HG02642 (cell line): Measurements from ENCODE around the gene SENP3.

Source experiments
- ATAC-seq: cut with Tn5 transposase; IDR thresholded peaks from one replicate; pipeline ENCODE4 v1.9.1; 2021; ENCODE audit warnings: mild to moderate bottlenecking; ENCODE audit not compliant: unreplicated experiment, poor library complexity

Gene SENP3

DNA sequence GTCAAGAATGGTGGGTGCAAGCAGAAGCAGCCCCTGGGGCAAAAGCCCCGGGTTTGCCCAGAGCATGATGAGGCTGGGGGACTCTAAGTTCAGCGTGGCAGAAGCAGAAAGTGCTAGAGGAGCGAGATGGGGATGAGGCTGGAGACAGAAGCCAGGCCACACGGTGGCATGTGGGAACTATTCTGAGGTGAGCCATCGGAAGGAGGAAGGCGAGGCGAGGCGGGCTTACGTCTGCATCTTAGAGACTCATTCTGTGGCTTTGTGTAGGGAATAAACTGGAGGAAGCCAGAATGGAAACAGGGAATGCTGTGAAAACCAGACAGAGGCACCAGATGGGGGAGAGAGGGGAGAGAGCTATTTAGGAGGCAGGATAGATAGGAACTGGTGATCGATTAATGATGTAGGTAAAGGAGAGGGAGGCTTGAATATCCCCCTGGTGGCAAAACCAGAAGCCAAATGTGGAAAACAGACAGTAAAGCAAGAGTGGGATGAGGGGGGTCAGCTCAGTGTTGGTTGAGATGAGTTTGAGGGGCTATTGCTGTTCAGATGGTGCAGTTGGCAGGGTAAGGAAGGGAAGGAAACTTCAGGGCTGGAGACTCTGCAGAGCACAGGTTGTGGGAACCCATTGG lies 6.3 kb upstream of the SENP3 start:
- ATAC-seq = no peak

DNA sequence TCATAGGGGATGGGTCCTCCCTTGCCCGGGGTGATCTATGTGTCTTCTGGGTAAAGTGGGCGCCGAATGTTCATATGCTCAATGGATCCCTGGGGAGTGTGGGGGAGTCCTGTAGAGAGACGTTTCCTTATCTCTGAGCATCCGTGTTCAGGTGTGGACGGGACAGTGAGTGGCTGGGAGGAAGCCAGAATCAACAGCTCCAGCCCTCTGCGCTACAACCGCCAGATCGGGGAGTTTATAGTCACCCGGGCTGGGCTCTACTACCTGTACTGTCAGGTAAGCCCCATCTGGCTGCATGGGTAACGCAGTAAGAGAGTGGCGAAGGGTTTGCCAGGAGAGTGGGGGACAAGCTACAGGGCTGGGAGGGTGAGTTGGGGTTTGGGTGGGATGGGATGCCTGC lies 5.1 kb upstream of the SENP3 start:
- ATAC-seq = no peak

DNA sequence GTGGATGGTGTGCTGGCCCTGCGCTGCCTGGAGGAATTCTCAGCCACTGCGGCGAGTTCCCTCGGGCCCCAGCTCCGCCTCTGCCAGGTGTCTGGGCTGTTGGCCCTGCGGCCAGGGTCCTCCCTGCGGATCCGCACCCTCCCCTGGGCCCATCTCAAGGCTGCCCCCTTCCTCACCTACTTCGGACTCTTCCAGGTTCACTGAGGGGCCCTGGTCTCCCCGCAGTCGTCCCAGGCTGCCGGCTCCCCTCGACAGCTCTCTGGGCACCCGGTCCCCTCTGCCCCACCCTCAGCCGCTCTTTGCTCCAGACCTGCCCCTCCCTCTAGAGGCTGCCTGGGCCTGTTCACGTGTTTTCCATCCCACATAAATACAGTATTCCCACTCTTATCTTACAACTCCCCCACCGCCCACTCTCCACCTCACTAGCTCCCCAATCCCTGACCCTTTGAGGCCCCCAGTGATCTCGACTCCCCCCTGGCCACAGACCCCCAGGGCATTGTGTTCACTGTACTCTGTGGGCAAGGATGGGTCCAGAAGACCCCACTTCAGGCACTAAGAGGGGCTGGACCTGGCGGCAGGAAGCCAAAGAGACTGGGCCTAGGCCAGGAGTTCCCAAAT lies 4.5 kb upstream of the SENP3 start:
- no peak for ATAC-seq

DNA sequence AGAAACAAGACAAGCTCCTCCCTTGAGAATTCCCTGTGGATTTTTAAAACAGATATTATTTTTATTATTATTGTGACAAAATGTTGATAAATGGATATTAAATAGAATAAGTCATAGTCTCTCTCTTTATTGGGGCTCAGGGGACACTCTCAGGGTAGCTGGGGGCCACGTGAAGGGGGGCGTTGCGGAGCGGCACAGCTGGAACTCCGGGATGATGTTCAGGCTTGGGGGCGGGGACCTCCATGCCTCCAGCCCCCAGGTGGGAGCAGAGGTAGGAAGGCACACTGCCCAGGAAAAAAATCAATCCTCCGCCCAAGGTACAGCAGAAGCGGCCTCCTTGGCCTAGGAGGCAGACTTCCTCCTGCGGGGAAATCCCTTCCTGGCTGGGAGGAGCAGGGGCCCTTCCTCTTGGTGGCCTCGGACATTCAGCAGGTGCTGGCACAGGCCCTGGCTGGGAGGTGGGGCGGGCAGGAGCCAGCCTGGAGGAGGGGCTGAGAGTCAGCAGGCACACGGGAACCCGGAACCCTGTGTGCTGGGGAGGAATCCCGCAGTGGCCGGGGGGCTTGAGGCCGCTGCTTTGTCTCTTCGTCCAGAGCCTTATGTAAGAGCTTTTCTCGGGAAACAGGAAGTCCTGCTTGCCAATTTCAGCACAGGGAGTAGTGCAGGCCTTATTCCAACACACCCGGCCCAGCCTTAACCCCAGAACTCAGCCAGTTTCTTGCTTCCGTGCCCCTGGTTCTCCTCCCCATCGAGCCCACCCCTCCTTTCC lies 3.8 kb upstream of the SENP3 start:
- no peak for ATAC-seq

DNA sequence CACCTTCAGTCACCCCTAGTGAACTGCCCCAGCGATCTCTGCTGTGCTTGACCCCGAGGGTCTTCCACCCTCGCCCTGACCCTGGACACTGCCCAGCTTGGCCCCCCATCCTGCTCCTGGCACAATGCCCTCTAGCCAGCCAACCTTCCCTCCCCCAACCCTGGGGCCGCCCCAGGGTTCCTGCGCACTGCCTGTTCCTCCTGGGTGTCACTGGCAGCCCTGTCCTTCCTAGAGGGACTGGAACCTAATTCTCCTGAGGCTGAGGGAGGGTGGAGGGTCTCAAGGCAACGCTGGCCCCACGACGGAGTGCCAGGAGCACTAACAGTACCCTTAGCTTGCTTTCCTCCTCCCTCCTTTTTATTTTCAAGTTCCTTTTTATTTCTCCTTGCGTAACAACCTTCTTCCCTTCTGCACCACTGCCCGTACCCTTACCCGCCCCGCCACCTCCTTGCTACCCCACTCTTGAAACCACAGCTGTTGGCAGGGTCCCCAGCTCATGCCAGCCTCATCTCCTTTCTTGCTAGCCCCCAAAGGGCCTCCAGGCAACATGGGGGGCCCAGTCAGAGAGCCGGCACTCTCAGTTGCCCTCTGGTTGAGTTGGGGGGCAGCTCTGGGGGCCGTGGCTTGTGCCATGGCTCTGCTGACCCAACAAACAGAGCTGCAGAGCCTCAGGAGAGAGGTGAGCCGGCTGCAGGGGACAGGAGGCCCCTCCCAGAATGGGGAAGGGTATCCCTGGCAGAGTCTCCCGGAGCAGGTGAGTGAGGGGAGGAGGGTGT lies 3.0 kb upstream of the SENP3 start, which contains the start of gene TNFSF13:
TNFSF13 (plus strand) TSS at position 207 of the 776 bp plus-strand sequence; CDS start at position 497, 290 bp downstream.
- no peak for ATAC-seq

DNA sequence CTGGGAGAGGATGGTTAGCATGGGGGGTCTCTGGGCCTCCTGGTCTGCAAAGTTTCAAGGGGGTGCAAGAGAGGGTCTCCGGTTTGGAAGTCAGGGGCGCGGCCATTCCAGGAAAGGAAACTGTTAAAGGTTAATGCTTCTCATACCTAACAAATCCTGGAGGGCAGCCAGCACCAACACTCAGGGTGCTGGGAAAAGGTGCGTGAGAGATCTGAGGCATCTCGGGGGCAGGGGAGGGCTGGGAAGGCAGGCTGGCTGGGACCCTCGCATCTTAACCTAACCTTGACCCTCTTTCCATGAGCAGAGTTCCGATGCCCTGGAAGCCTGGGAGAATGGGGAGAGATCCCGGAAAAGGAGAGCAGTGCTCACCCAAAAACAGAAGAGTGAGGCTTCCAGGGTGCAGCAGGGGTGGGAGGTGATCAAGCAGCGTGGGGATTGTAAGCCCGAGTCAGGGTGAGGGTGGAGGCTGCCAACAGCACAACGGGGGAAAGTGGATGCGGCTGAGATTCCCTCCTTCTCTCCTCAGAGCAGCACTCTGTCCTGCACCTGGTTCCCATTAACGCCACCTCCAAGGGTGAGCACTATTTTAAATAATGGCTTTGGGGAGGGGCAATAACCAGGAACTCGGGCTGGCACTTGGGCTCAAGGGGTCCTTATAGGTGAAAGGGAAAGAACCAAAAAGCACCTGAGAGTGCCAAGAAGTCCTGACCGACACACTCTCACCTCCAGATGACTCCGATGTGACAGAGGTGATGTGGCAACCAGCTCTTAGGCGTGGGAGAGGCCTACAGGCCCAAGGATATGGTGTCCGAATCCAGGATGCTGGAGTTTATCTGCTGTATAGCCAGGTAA lies 2.2 kb upstream of the SENP3 start:
- ATAC-seq = no peak

DNA sequence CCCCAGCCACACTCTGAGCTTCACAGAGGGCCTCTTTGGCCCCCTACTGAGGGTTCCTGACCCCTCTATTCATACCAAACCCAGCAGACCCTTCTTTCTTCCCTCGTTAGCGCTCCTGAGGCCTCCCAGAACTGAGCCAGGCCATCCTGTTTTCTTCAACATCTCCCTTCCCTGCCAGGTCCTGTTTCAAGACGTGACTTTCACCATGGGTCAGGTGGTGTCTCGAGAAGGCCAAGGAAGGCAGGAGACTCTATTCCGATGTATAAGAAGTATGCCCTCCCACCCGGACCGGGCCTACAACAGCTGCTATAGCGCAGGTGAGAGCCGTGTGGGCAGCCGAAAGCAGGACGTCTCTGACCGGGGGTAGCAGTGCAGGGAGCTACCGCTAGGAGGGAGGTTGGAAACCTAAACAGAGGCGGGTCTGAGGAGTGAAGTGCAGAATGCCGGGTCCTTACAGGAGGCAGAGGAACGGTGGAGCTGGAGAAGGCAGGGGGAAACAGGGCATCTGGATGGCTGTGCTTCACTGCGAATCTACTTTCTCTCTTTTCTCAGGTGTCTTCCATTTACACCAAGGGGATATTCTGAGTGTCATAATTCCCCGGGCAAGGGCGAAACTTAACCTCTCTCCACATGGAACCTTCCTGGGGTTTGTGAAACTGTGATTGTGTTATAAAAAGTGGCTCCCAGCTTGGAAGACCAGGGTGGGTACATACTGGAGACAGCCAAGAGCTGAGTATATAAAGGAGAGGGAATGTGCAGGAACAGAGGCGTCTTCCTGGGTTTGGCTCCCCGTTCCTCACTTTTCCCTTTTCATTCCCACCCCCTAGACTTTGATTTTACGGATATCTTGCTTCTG lies 1.3 kb upstream of the SENP3 start:
- ATAC-seq = no peak

DNA sequence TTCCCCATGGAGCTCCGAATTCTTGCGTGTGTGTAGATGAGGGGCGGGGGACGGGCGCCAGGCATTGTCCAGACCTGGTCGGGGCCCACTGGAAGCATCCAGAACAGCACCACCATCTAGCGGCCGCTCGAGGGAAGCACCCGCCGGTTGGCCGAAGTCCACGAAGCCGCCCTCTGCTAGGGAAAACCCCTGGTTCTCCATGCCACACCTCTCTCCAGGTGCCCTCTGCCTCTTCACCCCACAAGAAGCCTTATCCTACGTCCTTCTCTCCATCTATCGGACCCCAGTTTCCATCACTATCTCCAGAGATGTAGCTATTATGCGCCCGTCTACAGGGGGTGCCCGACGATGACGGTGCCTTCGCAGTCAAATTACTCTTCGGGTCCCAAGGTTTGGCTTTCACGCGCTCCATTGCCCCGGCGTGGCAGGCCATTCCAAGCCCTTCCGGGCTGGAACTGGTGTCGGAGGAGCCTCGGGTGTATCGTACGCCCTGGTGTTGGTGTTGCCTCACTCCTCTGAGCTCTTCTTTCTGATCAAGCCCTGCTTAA lies 617 bp upstream of the SENP3 start:
- ATAC-seq = peak; percentile 53

DNA sequence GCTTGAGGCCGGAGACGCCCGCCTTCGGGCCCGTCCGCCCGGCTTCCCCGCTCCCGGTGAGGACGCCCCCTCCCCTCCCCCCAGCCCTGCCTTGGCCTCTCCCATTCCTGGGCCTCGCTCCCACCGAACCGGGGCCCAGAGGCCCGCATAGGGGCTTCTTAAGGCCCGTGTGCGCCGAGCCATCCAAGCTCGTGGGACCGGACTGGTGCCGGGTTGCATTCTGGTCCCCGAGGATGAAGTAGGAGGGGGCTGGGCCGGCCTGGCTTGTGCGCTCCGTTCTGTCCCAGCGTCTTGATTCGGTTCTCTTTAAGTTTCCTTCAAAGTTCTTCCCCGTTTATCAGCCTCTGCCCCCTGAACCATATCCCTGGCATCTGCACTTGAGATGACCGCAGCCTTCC lies 488 bp downstream of the SENP3 start:
- ATAC-seq = no peak

DNA sequence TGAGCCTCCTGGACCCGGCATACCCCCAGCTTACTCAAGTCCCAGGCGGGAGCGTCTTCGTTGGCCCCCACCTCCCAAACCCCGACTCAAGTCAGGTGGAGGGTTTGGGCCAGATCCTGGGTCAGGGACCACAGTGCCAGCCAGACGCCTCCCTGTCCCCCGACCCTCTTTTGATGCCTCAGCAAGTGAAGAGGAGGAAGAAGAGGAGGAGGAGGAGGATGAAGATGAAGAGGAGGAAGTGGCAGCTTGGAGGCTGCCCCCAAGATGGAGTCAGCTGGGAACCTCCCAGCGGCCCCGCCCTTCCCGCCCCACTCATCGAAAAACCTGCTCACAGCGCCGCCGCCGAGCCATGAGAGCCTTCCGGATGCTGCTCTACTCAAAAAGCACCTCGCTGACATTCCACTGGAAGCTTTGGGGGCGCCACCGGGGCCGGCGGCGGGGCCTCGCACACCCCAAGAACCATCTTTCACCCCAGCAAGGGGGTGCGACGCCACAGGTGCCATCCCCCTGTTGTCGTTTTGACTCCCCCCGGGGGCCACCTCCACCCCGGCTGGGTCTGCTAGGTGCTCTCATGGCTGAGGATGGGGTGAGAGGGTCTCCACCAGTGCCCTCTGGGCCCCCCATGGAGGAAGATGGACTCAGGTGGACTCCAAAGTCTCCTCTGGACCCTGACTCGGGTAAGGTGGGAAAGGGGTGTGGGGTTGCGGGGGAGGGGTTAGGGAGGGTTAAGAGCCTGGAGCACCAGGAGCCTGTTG lies 1.6 kb downstream of the SENP3 start:
- ATAC-seq = no peak

DNA sequence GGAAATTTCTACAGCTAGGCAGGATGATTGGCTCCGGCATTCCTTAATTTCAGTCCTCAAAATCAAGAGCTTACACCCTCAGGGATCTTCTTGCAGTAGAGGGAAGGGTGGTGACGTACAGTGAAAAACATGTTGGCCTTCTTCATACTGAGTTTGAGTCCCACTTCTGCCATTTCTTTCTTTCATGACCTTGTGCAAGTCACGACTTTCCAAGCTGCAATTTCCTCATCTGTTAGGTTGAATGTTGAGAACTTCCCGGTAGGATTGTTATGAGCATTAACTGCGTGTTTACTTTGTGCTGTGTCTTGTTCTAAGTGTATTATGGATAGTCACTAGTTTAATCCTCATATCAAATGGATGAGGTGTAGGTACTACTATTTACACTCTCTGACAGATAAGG lies 7.9 kb downstream of the SENP3 start:
- no peak for ATAC-seq

DNA sequence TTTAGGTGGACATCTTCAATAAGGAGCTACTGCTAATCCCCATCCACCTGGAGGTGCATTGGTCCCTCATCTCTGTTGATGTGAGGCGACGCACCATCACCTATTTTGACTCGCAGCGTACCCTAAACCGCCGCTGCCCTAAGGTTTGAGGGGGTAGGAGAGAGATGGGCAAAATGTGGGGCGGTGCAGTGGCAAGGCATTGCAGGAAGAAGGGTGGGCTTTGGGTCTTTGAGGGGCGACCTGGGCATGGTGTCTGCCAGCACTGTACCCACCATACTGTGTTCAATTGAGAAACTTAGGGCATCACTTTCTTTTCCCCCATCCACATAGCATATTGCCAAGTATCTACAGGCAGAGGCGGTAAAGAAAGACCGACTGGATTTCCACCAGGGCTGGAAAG lies 8.6 kb downstream of the SENP3 start:
- no peak for ATAC-seq

DNA sequence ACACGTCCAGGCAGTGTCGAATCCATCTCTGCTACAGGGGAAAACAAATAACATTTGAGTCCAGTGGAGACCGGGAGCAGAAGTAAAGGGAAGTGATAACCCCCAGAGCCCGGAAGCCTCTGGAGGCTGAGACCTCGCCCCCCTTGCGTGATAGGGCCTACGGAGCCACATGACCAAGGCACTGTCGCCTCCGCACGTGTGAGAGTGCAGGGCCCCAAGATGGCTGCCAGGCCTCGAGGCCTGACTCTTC lies 10.5 kb downstream of the SENP3 start:
- ATAC-seq = no peak

DNA sequence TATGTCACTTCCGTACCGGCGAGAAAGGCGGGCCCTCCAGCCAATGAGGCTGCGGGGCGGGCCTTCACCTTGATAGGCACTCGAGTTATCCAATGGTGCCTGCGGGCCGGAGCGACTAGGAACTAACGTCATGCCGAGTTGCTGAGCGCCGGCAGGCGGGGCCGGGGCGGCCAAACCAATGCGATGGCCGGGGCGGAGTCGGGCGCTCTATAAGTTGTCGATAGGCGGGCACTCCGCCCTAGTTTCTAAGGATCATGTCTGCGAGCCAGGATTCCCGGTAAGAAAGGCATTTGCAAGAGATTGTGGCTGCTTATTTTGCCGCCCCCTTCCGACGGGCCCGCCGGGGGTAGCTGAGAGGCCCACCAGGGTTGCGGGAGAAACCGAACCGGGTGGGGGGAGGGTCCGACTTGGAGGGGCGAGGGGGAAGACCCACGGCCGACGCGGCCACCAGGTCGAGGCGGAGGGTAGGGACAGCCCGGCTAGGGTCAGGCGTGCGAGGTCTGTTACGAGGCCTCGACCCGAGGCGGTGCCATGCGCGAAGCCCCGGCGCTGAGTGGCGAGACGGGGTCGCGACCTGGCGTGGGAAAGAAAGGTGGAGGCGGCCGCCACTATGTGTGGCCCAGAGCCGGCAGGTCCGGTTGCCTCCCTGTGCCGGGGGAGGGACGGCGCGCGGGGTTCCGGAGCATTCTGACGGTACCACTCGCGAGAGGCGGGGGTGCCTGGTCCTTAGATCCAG lies 11.0 kb downstream of the SENP3 start:
- ATAC-seq = peak; percentile 91

DNA sequence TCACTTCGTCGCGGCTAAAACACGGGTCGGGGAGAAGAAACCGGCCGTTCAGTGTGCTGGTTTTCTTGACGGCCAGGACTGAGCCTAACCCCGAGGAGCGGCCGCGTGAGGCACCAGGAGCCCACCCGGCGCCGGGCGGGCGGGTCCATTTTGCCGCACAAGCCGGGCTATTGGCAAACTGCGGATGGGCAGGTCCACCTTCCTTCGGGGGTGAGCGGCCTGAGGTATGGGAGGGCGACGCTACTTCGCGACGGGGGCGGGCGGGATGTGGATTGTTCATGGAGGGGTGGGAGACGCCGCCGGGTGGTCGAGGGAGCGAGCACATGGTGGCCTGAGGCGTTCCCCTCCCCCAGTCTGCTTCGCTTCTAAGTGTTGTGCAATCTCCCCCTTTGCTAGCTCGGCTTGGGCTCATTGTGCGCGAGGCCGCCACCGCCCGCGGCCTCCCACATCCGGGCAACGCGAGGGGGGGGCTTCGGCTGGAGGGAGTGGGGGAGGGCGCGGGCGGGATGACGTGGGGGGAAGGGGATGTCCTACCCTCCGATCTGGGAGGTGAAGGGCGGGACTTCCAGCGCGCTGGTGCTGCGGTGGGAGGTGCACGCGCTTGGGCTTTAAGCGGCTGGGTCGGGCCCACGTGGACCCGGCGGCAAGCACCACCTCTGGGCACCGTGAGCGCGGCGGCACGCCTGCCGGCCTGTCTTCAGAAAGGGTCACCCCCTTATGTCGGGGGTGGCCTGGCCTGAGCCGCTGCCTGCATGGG lies 11.8 kb downstream of the SENP3 start:
- ATAC-seq = peak; percentile 19

DNA sequence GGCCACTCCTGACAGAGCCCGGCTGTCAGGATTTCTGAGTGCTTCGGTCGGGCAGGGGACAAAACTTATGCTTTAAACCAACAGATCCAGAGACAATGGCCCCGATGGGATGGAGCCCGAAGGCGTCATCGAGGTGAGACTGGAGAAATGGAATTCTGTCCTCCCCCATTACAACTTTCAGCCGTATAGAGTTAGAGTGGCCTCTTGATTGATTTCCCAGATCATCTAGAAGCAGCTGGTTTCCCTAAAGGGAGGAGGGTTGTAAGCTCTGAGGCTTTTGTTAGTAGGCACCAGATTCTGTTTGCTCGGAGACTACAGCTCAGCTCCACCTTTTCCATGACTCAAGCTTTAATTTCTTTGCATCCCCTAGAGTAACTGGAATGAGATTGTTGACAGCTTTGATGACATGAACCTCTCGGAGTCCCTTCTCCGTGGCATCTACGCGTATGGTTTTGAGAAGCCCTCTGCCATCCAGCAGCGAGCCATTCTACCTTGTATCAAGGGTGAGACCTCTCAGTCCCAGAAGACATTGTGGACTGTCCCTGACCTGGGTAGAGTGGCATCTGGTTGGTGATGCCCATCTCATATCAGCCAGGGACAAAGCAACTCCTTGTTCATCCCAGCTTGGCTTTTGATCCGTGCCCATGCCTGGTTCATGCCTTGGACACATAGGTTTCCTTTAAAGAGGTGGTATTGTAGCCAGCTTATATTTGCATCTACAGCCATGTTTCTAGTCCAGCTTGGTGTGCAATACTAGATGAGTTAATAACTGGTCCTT lies 12.6 kb downstream of the SENP3 start:
- ATAC-seq = no peak
